SU-DHL-6 (cell line): Measurements from ENCODE around the gene CBLN1.

Experiments
- EZH2phosphoT487 ChIP-seq: fragments of 200-600 bp; sonication (generic), shearing (Covaris generic); conservative IDR thresholded peaks from 2 replicates; pipeline ENCODE4 v1.6.1; 2018; ENCODE audit warnings: mild to moderate bottlenecking, antibody characterized with exemption, low read length, moderate library complexity, mixed read lengths
- TF ChIP-seq, protein P1 (sequence below): fragments of 200-600 bp; sonication (generic); IDR thresholded peaks from one replicate; pipeline ENCODE4 v1.5.1; 2017; ENCODE audit warnings: antibody characterized with exemption, mild to moderate bottlenecking, low read length, moderate library complexity; ENCODE audit not compliant: insufficient read depth, poor library complexity, severe bottlenecking

- TF ChIP-seq, protein P1, sequence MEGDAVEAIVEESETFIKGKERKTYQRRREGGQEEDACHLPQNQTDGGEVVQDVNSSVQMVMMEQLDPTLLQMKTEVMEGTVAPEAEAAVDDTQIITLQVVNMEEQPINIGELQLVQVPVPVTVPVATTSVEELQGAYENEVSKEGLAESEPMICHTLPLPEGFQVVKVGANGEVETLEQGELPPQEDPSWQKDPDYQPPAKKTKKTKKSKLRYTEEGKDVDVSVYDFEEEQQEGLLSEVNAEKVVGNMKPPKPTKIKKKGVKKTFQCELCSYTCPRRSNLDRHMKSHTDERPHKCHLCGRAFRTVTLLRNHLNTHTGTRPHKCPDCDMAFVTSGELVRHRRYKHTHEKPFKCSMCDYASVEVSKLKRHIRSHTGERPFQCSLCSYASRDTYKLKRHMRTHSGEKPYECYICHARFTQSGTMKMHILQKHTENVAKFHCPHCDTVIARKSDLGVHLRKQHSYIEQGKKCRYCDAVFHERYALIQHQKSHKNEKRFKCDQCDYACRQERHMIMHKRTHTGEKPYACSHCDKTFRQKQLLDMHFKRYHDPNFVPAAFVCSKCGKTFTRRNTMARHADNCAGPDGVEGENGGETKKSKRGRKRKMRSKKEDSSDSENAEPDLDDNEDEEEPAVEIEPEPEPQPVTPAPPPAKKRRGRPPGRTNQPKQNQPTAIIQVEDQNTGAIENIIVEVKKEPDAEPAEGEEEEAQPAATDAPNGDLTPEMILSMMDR, result no peak
- TF ChIP-seq EZH2phosphoT487, result no peak
Measured at GRCh38 chr16:49268667-49269066, 13.0 kb downstream of the CBLN1 start.
